Smooth muscle cell of trachea (primary cell): ENCODE results near the gene DTHD1. TPM values are rescaled to one million over a fixed set of nuclear protein-coding genes. Genes with fewer than 3 reads are reported as not detected.

Experiments
- total RNA-seq: library from RNA; depleted of rRNA; stranded (reverse); fragments of >200 nt; gene quantifications from 2 replicates; pipeline ENCODE4 v1.2.1, GENCODE V29; 2014

DTHD1 gene
- total RNA-seq: not detected in 2 replicates

DNA sequence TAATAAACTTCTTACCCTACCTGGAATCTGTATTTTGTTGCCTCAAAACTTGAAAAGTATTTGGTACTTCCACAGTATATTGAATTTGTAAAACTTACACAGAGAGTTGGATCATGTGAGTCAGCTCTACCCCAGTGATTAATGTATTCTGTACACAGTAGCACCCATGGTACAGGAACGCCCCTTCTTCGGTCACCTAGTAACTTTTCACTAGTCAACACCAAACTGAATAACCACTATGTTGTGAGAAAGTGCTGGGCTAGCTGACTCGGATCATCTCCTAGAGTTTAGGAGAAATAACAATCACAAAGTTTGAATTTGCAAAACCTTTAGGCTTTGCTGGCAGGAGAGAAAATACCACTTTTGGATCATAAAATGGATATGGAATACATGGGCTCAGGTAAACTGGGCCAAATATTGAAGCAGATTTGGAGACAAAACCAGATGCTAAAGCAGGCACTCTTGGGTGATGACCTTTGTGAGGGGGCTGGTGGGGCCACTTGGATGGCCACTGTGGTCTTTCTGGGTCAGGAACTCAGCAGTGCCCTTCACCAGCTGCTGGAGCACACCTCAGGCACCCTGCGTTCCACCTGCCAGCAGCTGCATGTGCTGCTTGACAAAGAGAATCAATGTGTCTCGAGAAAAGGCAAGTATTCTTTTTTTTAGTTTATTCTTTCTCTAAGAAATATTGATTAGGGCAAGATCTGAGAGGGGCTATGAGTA is at the start of gene DTHD1:
Gene DTHD1, plus strand, starts transcription at position 233 of the 723 bp plus-strand sequence. Its CDS starts 143 bp downstream, at position 376.

DNA sequence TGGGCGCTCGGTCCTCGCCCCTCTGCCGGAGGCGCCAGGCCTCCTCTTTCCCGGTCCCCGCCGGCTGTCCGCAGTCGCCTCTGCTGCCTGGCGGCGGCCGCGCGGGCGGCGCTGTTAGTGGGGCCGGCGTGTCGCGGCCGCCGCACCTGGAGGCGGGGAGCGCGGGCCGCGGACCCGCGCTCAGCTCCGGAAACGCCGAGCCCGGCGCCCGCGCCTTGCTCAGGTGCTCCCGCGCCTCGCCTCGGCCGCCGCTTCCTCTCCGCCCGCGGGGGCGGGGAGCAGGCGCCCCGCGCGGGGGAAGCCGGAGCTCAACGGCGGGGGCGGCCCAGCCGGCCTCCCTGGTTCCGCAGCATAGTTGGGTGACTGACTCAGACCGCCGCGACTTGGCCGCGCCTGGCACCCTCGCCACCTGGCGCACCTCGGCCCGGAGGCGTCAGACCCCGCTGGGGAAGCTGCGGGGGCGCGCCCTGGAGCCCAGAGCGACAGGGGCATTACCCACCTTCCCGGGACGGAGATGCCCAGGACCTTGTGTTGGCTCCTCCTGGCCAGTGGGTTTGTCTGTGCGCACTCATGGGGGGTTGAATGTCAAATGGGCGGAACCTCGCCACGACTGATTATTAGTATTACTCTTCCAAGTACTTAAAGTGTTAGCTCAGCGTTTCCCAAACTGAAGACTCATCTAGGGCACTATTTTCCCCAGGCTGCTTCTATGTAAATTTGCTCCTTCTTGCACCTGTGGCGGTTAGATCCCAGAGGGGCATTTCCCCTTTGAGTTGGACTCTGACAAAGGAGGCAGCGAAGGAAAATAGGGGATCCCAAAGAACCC is 36.9 kb upstream of the DTHD1 start, which contains the start of gene ARAP2:
Gene ARAP2, minus strand, starts transcription at position 258 of the 826 bp plus-strand sequence. CDS start 15,028 bp downstream, outside the sequence.

Other genes starting within 250 kb of the DTHD1 start
- gene ARAP2, start 37.1 kb upstream of the DTHD1 start, total RNA-seq: 1.2 and 1.6 TPM in 2 replicates